Adrenal gland (tissue), 12 donors: Measurements from ENCODE around the gene LAMA2. TPM values are rescaled to one million over a fixed set of nuclear protein-coding genes. Genes with fewer than 3 reads are reported as not detected.

Source experiments
- DNase-seq, 7 donors: peaks; one replicate each; pipeline ENCODE4 v3.0.0-alpha.2; 2019 to 2020
- H3K27ac ChIP-seq, 5 donors: fragments of 200-600 bp; sonication (generic) in 4 of 5; 1 replicate in 3 of 5; 2 replicates in 2 of 5; pipeline versions ENCODE4 v1.5.1 to v1.8.0; 2016 to 2020; ENCODE audit warnings: mild to moderate bottlenecking in 1 of 5
- H3K27me3 ChIP-seq: fragments of 200-600 bp; 2 replicates; pipeline ENCODE4 v1.8.0; 2021
- H3K36me3 ChIP-seq, 2 donors: fragments of 200-600 bp; replicated peaks in 1 of 2; 1 replicate in 1 of 2; 2 replicates in 1 of 2; pipeline versions ENCODE4 v1.5.1 to v1.8.0; 2018 to 2022
- H3K4me1 ChIP-seq, 2 donors: fragments of 200-600 bp; replicated peaks in 1 of 2; 1 replicate in 1 of 2; 2 replicates in 1 of 2; pipeline versions ENCODE4 v1.5.1 to v1.8.0; 2018 to 2021
- H3K4me3 ChIP-seq, 4 donors: fragments of 200-600 bp; sonication (generic) in 3 of 4; one replicate each; pipeline ENCODE4 v1.5.1; 2016 to 2018
- H3K9me3 ChIP-seq, 3 donors: fragments of 200-600 bp; sonication (generic) in 1 of 3; replicated peaks in 1 of 3; 1 replicate in 2 of 3; 2 replicates in 1 of 3; pipeline versions ENCODE4 v1.5.1 to v1.8.0; 2016 to 2021
- POLR2A ChIP-seq, 2 donors: fragments of 450-650 bp; IDR thresholded peaks; one replicate each; pipeline ENCODE4 v1.6.1; 2017; ENCODE audit warnings: antibody characterized with exemption in 2 of 2, mild to moderate bottlenecking in 2 of 2, moderate library complexity in 1 of 2
- WGBS, 4 donors: extraction: QIAGEN DNeasy Blood & Tissue Kit in 2 of 4; methylation state at CpG; one replicate each; pipeline versions ENCODE4 v1.1.5 to v1.1.7; 2013 to 2017; 5-methylcytosine and 5-hydroxymethylcytosine counted together
- intact Hi-C, 2 donors: fragments of 100-400 bp; cut with DNase I; formaldehyde crosslinking; loops; one replicate each; pipeline versions ENCODE4 v1.14.1 to v1.15.0; 2022 to 2023
- polyA plus RNA-seq, 3 donors: library from polyadenylated mRNA; stranded (reverse); fragments of 200-250 nt in 2 of 3; fragments of 350-450 nt in 1 of 3; fragmentation: Illumina TruSeq in 1 of 3; extraction: RNeasy Lipid Tissue Mini Kit (QIAGEN cat#74804) in 1 of 3; gene quantifications; one replicate each; pipeline ENCODE4 v1.2.3, GENCODE V29; 2013 to 2014
- total RNA-seq, 9 donors: library from RNA; depleted of rRNA in 4 of 9; stranded (reverse); fragments of >200 nt in 4 of 9; fragments of 120-200 nt in 1 of 9; fragmentation: NEBNext Ultra II Directional in 1 of 9; extraction: Animal tissue kit (Norgen Biotek cat#: 25700) in 1 of 9; gene quantifications; one replicate each; pipeline versions ENCODE4 v1.1.0 to v1.2.4, GENCODE V29; 2013 to 2023
- TF ChIP-seq, protein P1 (sequence below), 6 experiments: fragments of 450-650 bp in 4 of 6; fragments of 200-600 bp in 2 of 6; sonication (generic) in 1 of 6; IDR thresholded peaks; 1 replicate in 5 of 6; 2 replicates in 1 of 6; pipeline versions ENCODE4 v1.5.1 to v1.8.0; 2016 to 2021; ENCODE audit warnings: antibody characterized with exemption in 6 of 6, mild to moderate bottlenecking in 2 of 6, moderate library complexity in 1 of 6
- donor health status: healthy with polysubstance abuse.
- donor health status: Bipolar disorder and iron deficiency.
- donor health status: DM: yes; HTN: yes; CAD: no.
- donor health status: DM: no; HTN: no; CAD: no.
- donor health status: DM: no; HTN: no; CAD: no.
- donor health status: DM: yes; HTN: yes; CAD: no.

The LAMA2 gene
- total and polyA plus RNA-seq, 12 donors = 5.8 to 105 (median 38.9) TPM

DNA sequence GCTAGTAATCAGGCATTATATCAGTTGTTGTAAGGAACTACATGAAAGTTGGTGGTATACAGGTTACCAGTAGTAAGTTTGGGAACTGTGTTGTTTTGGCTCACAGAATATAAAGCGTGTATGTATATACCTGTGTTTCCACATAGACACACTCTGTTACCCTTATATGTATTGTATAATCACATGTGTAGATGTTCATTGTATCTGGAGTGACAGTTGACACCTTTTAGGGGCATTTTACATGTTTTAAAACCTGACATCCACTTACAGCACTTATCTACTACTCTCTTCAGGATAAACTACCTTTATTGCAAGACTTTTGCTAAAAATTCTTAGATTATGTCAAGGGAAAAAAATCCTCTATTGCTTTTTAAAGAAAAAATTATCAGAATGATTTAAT is 228.9 kb downstream of the LAMA2 start:
- TF ChIP-seq, protein P1, sequence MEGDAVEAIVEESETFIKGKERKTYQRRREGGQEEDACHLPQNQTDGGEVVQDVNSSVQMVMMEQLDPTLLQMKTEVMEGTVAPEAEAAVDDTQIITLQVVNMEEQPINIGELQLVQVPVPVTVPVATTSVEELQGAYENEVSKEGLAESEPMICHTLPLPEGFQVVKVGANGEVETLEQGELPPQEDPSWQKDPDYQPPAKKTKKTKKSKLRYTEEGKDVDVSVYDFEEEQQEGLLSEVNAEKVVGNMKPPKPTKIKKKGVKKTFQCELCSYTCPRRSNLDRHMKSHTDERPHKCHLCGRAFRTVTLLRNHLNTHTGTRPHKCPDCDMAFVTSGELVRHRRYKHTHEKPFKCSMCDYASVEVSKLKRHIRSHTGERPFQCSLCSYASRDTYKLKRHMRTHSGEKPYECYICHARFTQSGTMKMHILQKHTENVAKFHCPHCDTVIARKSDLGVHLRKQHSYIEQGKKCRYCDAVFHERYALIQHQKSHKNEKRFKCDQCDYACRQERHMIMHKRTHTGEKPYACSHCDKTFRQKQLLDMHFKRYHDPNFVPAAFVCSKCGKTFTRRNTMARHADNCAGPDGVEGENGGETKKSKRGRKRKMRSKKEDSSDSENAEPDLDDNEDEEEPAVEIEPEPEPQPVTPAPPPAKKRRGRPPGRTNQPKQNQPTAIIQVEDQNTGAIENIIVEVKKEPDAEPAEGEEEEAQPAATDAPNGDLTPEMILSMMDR (IDR thresholded peaks at IDR 0.05) = no peak
- no peak for TF ChIP-seq POLR2A (IDR thresholded peaks at IDR 0.05)
- no peak for DNase-seq
- no peaks in the 10 kb centered on the region for H3K9me3 ChIP-seq
- WGBS, 4 donors = 72 to 89% (median 81%) methylated on average over 1 of the region's 1 CpG
- H3K27me3 ChIP-seq = no peaks in the 10 kb centered on the region
- no peaks in the 10 kb centered on the region for H3K4me1 ChIP-seq
- no peaks in the 10 kb centered on the region for H3K36me3 ChIP-seq
- H3K27ac ChIP-seq = no peak overlapping the region
- intact Hi-C loops = no loop called here
- H3K4me3 ChIP-seq = no peak overlapping the region

DNA sequence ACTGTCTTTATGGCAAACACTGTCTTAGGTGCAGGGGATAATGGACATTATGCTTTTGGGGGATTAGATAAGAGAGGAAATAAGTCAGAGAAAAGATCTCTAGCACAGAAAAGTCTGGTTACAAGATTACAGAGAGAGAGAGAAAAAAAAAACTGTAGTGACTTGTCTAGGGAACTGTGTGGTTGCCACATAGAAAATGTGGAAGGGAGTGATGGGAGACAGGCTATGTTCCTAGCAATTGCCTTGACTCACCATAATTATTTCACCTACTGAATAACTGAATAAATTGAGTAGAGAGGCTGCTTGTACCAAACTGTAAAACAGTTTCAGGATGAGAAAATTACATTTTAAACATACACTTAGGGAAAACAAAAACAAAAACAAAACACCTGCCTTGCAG is 229.7 kb downstream of the LAMA2 start:
- TF ChIP-seq POLR2A (IDR thresholded peaks at IDR 0.05) = no peak
- TF ChIP-seq, protein P1 (IDR thresholded peaks at IDR 0.05) = no peak
- no peak for DNase-seq
- Histone ChIP-seq H3K27ac (no peak overlapping the region), H3K4me1 (no peaks in the 10 kb centered on the region), H3K4me3 (no peak overlapping the region), H3K9me3 (no peaks in the 10 kb centered on the region), H3K27me3 (no peaks in the 10 kb centered on the region), H3K36me3 (no peaks in the 10 kb centered on the region)
- intact Hi-C loops = no loop called here

DNA sequence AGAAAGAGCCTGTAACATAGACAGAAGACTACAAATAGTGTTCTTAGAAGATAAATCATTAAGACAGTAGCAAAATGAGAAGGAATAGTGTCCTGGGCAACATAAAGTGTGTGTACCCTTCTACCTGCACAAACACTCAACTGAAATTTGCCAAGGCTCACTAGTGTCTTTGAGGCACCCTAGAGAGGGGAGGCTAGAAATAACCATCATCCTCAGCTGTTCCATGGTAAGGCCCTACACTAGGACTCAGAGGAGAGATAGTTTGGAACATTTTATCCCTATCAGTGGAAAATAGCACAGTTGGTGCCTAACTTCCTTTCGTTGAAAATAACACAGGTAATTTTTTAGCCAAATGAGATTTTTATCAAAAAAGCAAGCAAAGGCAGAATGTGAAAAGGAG is 230.7 kb downstream of the LAMA2 start:
- no peak for DNase-seq
- no peaks in the 10 kb centered on the region for H3K9me3 ChIP-seq
- no peaks in the 10 kb centered on the region for H3K4me1 ChIP-seq
- H3K27me3 ChIP-seq = no peaks in the 10 kb centered on the region
- no peaks in the 10 kb centered on the region for H3K36me3 ChIP-seq
- no peak overlapping the region for H3K27ac ChIP-seq
- TF ChIP-seq POLR2A (IDR thresholded peaks at IDR 0.05) = no peak
- TF ChIP-seq, protein P1 (IDR thresholded peaks at IDR 0.05) = no peak
- 63 to 79% (median 76%) methylated on average over 1 of the region's 1 CpG for WGBS, 4 donors
- intact Hi-C loops = no loop called here
- no peak overlapping the region for H3K4me3 ChIP-seq

DNA sequence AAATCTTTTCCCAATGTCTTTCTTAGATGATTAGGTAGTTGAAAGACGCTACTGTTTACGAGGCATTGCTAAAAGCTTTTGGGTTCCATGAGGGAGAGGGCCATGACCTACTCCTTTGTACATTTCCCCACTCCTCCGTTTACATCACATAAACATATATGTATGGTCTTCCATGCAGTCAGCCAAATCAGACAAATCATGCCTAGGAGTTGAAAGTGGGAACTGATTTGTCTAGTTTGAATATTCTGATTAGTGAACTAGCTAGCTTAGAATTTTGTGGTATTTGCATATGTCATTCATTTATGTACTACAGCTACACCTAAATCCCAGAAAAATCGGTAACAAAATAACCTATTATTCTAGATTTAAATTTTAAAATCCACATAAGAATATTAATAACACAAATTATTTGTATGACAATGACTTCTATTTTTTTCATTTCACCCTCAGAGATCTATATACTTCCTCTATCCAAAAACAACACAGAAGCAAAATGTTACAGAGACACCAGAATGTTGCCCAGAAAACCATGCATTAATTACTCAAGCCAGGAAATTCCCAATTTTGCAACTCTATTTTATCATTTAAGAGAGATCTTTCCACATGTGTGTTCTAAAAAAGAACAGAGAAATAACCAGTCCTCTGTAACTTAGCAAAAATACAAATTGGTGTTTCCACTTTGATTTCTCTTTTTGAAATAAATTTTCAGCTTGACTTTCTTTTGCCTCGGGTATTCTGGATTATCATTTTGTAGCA is 231.9 kb downstream of the LAMA2 start:
- Histone ChIP-seq H3K9me3 (no peaks in the 10 kb centered on the region), H3K36me3 (no peaks in the 10 kb centered on the region), H3K27ac (peak overlapping the region in 2 of 5 donors; percentile 4 to 22), H3K4me3 (no peak overlapping the region), H3K4me1 (no peaks in the 10 kb centered on the region), H3K27me3 (no peaks in the 10 kb centered on the region)
- whole genome bisulfite sequencing, 4 donors = 71 to 78% (median 76%) methylated on average over 5 of the region's 5 CpGs
- TF ChIP-seq POLR2A (IDR thresholded peaks at IDR 0.05) = no peak
- TF ChIP-seq, protein P1 (IDR thresholded peaks at IDR 0.05) = no peak
- no peak for DNase-seq
- intact Hi-C loops = no loop called here
